HCEC 1CT (cell line): ENCODE data around the gene CHST13.

Experiments
- DNase-seq: peaks from one replicate; pipeline ENCODE4 v3.0.0-alpha.2; 2017

CHST13 gene

GRCh38 chr3:126511291-126511690 lies 12.7 kb upstream of the CHST13 start:
- no peak for DNase-seq

GRCh38 chr3:126512026-126512425 lies 11.9 kb upstream of the CHST13 start:
- no peak for DNase-seq

GRCh38 chr3:126512916-126513650 lies 10.9 kb upstream of the CHST13 start:
- DNase-seq: no peak

GRCh38 chr3:126514161-126514560 lies 9.8 kb upstream of the CHST13 start:
- no peak for DNase-seq

- no peak for DNase-seq
Measured at GRCh38 chr3:126515066-126515706, 8.8 kb upstream of the CHST13 start.

GRCh38 chr3:126516152-126516935 lies 7.6 kb upstream of the CHST13 start:
- DNase-seq: no peak

- no peak for DNase-seq
Measured at GRCh38 chr3:126516936-126517290, 7.0 kb upstream of the CHST13 start.

GRCh38 chr3:126517291-126517951 lies 6.5 kb upstream of the CHST13 start, which contains the start of gene UROC1:
UROC1 (minus strand) TSS chr3:126517773; CDS start chr3:126517719, 54 bp downstream.
- no peak for DNase-seq

GRCh38 chr3:126517986-126518778 lies 5.8 kb upstream of the CHST13 start:
- no peak for DNase-seq

GRCh38 chr3:126518779-126519177 lies 5.2 kb upstream of the CHST13 start:
- DNase-seq: no peak

GRCh38 chr3:126519506-126520455 lies 4.2 kb upstream of the CHST13 start:
- no peak for DNase-seq

GRCh38 chr3:126521122-126521891 lies 2.6 kb upstream of the CHST13 start:
- no peak for DNase-seq

- peak; percentile 12 for DNase-seq
Measured at GRCh38 chr3:126522363-126522788, 1.6 kb upstream of the CHST13 start.

- DNase-seq: no peak
Measured at GRCh38 chr3:126524429-126524988, 554 bp downstream of the CHST13 start.

GRCh38 chr3:126525091-126525852 lies 1.3 kb downstream of the CHST13 start:
- DNase-seq: no peak

GRCh38 chr3:126525853-126526667 lies 2.1 kb downstream of the CHST13 start:
- DNase-seq: no peak

GRCh38 chr3:126526668-126527005 lies 2.7 kb downstream of the CHST13 start:
- no peak for DNase-seq

GRCh38 chr3:126527006-126527405 lies 3.1 kb downstream of the CHST13 start:
- DNase-seq: no peak
